DMS79 (cell line): Measurements from ENCODE around the gene ZBTB7A.

ENCODE experiments used
- DNase-seq: peaks from one replicate; lab custom pipeline; 2025; lab: John Stamatoyannopoulos, UW

The ZBTB7A gene

DNA sequence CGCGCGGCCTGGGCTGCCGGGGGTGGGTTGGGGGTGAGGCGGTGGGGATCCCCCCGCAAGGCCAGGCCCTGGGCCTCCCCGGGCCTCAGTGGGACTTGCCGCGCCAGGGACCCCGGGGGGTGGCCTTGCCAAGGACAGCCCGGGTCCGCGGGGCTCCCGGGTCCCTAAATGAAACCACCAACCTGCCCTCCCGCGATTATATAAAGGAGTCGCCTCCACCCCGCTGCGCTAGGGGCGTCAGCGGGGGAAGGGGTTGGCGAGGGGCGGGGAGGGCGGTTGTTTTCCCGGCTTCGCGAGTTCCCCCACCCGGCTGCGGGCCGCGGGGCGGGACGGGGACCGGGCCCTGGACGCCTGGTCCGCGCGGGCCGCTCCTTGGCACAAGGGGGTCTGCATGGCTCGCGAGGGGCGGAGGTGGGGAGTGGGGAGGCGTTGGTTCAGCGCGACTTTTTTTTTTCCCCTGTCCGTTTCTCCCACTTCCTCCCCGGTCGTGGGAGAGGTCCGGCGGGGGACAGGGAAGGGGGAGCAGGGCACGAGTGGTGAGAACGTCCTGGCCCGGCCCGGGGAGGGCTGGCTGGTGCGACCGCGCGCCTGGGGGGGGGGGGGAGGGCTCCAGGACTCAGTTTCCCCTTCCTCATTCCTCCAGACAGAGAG lies 822 bp upstream of the ZBTB7A start:
- DNase-seq = no peak

DNA sequence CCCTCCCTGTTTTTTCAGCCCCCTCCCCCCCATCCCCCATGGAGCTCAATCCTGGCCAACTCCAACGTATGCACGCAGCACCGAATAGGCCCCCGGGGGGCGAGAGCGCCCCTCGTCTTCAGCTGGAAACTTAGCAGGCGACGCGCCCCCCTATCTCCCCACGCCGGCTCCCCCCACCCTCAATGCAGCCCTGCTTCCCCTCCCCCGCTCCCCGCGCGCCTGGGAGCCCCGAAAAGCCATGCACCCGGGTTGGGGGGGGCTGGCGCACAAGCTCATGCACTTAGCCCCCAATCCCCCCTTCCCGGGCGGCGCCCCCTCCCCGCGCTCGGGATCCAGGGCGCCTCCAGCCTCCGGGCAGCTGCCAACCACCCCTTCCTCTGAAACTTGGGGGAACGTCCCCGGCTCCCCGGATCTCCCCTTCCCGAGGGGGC lies 508 bp downstream of the ZBTB7A start:
- DNase-seq = no peak

- peak; percentile 88 for DNase-seq
Observed at GRCh38 chr19:4065430-4066175, 1.1 kb downstream of the ZBTB7A start.

GRCh38 chr19:4064496-4065260 lies 2.0 kb downstream of the ZBTB7A start:
- DNase-seq = no peak

GRCh38 chr19:4064149-4064495 lies 2.6 kb downstream of the ZBTB7A start:
- no peak for DNase-seq

DNA sequence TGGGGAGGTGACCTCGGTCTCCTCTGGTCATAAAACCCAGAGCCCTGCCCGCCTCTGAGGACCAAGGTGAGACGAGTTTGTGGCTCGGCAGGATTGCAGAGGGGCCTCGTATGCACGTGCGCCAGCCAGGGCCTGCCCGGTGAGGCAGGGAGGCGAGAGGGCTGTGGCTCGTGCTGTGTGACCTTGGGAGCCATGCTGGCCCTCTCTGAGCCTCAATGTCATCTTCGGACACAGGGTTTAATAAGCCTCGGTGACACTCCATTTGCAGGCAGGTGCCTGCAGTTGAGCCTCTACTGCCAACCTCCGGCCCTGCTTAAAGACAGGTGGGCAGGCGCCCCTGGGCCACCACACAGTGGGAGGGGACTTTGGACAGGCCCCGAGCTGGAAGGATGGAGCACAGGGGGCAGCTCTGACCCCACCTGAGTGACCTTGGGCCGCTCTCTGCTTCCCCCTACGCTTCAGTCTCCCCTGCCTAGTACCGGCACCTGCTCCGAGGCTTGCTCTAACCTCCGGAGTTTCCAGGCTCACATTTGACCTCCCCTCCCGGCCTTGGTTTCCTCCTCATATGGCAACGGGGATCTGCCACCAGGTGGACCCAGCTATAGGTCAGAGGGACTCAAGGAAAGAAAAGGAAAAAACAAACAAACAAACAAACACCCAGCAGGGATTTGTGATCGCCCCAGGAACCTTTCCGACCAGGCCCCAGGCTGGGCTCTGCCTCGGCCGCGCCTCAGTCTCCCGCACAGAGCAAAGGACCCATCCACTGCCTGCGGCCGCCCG lies 3.1 kb downstream of the ZBTB7A start:
- no peak for DNase-seq

DNA sequence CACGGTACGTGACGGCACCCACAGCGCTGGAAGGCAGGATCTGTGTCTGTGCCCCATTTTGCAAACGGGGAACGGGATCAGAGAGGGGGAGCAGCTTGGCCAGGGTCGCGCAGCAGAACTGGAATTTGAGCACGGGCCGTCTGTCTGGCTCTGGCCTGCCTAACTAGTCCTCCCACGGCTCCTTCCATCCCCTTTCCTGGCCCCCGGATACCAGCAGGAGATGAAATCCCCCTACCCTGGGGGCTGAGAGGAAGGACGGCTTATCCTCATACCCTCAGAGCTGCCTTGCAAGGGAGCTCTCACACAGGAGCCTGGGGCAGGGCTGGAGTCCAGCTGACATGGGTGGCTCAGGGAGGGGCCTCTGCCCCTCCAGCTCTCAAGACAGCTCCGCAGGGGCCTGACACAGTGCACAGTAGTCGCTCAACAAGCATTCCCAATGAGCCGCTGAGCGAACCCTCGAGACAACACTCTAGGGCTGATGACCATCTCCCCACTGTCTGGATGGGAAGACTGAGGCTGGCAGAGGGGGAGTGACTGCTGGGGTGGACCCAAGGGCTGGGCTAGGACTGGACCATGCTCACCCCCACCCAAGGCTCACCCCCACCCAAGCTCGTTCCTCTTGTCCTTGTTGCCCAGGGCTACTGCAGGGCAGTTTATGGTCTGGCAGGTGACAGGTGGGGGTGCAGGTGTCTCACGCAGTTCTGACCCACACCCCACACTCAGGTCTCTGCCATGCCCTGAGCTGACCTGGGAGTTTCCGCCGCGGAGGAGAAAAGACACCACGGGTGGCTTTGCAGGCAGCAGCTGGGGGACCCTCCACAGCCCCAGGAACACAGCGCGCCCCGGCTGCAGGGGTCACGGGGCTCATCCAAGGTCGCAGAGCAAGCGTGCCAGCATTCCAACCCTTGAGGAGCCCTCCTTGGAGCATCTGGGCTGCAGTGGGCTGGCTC lies 4.0 kb downstream of the ZBTB7A start:
- no peak for DNase-seq

DNA sequence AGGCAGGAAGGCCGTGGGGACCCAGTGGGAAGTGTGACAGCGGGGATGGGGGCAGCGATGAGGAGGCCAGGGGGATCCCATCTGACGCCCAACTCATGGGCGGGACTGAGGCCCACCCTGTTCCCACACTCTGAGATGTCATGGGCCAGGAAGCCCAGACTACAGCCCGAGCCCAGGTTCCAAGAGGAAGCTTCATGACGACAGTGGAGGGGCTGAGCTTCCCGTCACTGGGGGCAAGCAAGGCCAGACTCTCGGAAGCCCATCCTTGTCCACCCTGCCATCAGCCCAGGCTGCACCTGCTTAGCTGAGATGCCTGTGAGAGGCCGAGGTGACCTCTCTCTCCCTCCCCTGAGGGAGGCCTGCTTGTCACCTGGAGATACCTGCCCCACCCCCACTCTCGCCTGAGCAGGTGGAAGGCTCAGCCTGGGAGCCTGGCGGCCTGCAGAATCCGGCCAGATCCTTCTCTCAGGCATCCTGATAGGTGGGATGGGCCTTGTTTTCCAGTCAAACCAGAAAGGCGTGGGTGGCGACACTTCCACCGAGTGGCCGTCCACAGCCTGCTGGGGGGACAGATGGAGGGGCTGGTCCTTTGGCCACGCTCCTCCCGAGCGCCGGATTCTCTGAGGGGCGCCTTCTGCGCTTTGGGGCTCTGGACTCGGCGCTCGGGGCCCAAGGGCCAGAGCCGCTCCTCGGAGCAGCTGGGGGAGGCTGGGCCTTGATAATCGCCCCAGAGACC lies 4.8 kb downstream of the ZBTB7A start:
- DNase-seq = no peak

DNA sequence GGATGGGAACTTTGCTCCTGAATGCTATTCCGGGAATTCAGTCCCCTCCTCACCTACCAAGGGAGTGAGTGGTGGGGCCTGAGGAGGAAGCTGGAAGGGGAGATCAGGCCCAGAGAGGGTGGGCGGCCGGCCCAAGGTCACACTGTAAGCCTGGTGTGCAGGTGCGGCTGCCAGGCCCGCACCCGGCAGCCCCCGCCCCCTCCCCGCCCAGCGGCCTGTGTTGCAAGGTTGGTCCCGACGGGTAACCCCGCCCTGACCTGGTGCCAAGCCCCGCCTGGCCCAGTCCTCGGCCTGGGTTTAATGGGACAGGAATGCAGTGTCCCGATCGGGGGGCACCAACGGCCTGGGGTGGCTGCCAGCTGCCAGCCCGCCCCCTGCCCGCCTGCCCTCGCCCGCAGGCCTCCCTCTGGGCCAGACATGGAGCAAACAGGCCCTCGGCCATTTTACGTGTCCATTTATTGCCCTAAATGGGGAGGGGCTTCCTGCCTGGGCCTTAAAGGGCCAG lies 5.5 kb downstream of the ZBTB7A start:
- DNase-seq = no peak

DNA sequence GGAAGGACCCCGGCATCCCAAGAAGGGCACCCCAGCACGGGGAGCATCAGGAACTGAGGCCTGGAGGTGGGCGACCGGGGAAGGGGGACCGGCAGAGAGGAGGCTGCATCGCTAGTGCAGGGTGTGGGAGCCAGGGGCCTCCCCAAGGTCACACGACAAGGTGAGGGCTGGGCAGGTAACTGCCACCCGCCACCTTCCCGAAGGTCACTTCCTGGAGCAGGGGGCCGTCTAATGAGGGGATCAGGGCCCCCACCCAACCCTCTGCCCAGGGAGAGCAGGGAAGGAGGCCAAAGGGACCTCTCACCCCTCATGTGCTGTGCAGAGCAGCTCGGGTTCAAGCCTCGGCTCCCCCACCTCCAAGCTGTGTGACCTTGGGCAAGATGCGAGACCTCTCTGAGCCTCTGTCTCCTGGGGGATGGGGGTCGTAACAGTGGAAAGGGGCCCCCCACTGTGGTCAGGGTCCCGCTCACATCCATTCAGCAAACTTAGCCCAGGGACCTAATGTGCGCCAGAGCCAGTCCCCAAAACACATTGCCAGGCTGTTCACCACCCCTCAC lies 6.0 kb downstream of the ZBTB7A start:
- DNase-seq = no peak

DNA sequence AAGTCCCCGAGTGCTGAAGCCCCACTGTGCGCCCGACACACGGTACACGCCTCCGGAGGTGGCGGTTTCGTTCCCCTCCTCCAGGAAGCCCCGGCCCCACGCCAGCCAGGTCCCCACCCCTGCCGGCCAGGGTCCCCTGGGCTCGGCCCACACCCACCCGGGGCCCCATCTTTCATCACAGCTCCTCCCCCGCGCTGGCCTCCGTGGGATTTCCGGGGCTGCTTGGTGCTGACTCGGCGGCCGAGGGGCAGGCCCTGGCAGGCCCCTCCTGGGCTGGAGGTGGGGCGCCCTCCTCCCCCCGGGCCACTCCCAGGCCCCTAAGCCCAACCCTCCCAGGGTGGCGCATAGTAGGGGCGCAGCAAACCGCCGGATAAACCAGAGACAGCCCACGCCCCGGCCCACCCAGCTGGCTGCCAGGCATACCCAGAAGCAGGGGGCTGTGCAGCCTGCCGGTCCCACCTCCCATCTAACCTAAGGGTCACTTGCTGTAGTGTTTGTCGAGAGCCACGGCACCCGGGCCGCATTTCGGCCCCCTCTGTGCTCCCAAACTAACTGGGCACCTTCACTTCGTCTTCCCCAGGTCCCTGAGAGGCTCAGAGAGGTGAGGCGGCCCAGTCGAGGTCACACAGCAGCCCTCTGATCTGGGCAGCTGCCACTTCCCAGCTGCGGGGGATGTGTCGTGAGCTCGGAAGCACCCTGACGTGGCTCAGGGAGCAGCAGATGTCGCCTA lies 6.6 kb downstream of the ZBTB7A start:
- DNase-seq = no peak

DNA sequence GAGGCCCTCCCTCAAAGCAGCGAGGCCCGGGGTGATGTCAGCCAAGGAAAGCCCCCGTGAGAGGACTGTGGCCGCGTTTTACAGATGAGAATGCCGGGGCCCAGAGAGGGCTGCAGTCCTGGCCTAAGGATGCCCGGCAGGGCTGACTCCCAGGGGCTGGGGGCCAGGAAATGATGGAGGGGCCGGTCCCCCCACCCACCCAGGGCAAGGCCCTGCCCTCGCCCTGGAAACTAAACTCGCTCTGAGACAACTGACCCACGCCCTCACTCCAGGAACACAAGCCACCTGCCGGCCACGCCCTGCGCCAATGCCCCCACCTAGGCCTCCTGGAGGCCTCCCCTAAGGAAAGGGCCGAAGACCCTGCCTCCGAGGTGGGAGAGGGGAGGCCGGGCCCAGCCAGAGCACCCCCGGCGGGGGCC lies 7.2 kb downstream of the ZBTB7A start:
- DNase-seq = no peak

GRCh38 chr19:4058693-4059452 lies 7.8 kb downstream of the ZBTB7A start:
- no peak for DNase-seq

DNA sequence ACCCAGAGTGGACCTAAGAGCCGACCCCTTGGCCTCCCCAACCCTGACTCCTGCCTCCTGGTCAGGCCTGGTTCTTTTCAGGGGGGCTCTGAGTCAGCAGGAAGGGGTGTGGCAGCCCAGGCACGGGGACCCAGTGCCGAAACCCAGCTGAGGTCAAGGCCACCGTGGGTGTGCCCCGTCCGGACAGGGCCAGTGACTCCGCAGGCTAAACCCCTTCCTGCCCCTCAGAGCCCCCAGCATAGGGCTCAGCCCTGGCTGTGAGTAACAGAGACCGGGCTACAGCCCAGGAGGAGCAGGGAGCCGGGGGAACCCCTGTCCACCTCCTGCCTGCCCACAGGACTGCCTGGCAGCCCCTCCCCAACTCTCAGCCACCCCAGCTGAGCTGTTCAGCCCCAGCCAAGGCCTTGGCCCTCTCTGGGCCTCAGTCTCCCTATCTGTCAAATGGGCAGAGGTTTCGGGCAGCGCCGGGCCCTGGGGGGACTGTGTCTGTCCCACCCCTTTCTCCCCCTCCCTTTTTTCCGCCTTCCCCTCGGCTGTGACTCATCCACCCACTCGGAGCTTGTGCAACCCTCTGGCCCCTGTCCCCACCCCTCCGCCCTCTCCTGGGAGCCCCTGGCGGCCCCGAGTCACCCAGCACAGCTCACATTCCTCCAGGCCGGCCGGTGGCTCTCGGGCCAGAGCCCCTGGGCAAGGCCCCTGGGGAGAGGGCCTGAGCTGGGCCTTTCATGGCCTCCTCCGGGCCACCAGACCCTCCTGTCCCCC lies 8.6 kb downstream of the ZBTB7A start:
- no peak for DNase-seq

GRCh38 chr19:4055209-4055552 lies 11.5 kb downstream of the ZBTB7A start:
- DNase-seq = no peak

- no peak for DNase-seq
Observed at GRCh38 chr19:4054441-4055208, 12.1 kb downstream of the ZBTB7A start.
